Common myeloid progenitor, CD34-positive (primary cell): ENCODE measurements around the gene BUD13.
A peak's percentile ranks its signal among the peaks of the same experiment; 100 is the strongest.

Source experiments
- CTCF ChIA-PET: fragments of 350-600 bp; sonication (Branson Sonifier 250); formaldehyde crosslinking; loops from one replicate; lab custom pipeline; 2021; ENCODE audit warnings: antibody characterized with exemption; lab: Charles Lee
- POLR2A ChIA-PET: fragments of 350-600 bp; sonication (Branson Sonifier 250); formaldehyde crosslinking; loops from one replicate; lab custom pipeline; 2021; ENCODE audit warnings: antibody characterized with exemption; lab: Charles Lee
- DNase-seq, 3 donors: peaks; one replicate each; pipeline versions ENCODE4 v3.0.0 to v3.0.0-alpha.2; 2013
- H3K27ac ChIP-seq, 2 experiments: 1 replicate in 1 of 2; 2 replicates in 1 of 2; pipeline ENCODE4 v1.7.0; 2013; ENCODE audit warnings: inconsistent platforms in 2 of 2, low read length in 2 of 2, mild to moderate bottlenecking in 2 of 2, low read depth in 1 of 2, moderate library complexity in 1 of 2; ENCODE audit not compliant: severe bottlenecking in 2 of 2, insufficient read depth in 1 of 2, poor library complexity in 1 of 2
- H3K27me3 ChIP-seq, 5 experiments: replicated peaks in 2 of 5; 1 replicate in 3 of 5; 2 replicates in 2 of 5; pipeline versions ENCODE4 v1.6.1 to v1.7.0; 2013; ENCODE audit warnings: low read length in 4 of 5, mild to moderate bottlenecking in 2 of 5, moderate library complexity in 2 of 5, inconsistent platforms in 1 of 5; ENCODE audit not compliant: insufficient read depth in 5 of 5, control insufficient read depth in 4 of 5
- H3K36me3 ChIP-seq, 4 experiments: 1 replicate in 2 of 4; 2 replicates in 2 of 4; pipeline versions ENCODE4 v1.6.1 to v1.7.0; 2013; ENCODE audit warnings: low read length in 3 of 4, control low read depth in 1 of 4, mild to moderate bottlenecking in 1 of 4; ENCODE audit not compliant: control insufficient read depth in 4 of 4, insufficient read depth in 4 of 4
- H3K4me1 ChIP-seq, 4 experiments: 1 replicate in 3 of 4; 2 replicates in 1 of 4; pipeline versions ENCODE4 v1.6.1 to v1.7.1; 2013; ENCODE audit warnings: low read length in 3 of 4, mild to moderate bottlenecking in 3 of 4, control low read depth in 1 of 4, inconsistent platforms in 1 of 4, moderate library complexity in 1 of 4; ENCODE audit not compliant: control insufficient read depth in 4 of 4, insufficient read depth in 4 of 4; ENCODE audit errors: control extremely low read depth in 1 of 4
- H3K4me3 ChIP-seq, 7 experiments: 1 replicate in 4 of 7; 2 replicates in 3 of 7; pipeline versions ENCODE4 v1.5.1 to v1.7.0; 2013; ENCODE audit warnings: mild to moderate bottlenecking in 7 of 7, low read length in 6 of 7, moderate library complexity in 6 of 7, inconsistent platforms in 2 of 7, low read depth in 2 of 7, control low read depth in 1 of 7; ENCODE audit not compliant: insufficient read depth in 4 of 7, control insufficient read depth in 1 of 7; ENCODE audit errors: extremely low read depth in 1 of 7
- H3K9me3 ChIP-seq, 5 experiments: 1 replicate in 4 of 5; 2 replicates in 1 of 5; pipeline versions ENCODE4 v1.6.1 to v1.7.1; 2013; ENCODE audit warnings: low read length in 4 of 5, mild to moderate bottlenecking in 2 of 5, inconsistent platforms in 1 of 5, low read depth in 1 of 5, moderate library complexity in 1 of 5; ENCODE audit not compliant: control insufficient read depth in 4 of 5, insufficient read depth in 2 of 5; ENCODE audit errors: control extremely low read depth in 1 of 5
- WGBS: methylation state at CpG from one replicate; pipeline ENCODE4 v1.1.5; 2013; ENCODE audit not compliant: insufficient coverage; 5-methylcytosine and 5-hydroxymethylcytosine counted together

BUD13 gene

DNA sequence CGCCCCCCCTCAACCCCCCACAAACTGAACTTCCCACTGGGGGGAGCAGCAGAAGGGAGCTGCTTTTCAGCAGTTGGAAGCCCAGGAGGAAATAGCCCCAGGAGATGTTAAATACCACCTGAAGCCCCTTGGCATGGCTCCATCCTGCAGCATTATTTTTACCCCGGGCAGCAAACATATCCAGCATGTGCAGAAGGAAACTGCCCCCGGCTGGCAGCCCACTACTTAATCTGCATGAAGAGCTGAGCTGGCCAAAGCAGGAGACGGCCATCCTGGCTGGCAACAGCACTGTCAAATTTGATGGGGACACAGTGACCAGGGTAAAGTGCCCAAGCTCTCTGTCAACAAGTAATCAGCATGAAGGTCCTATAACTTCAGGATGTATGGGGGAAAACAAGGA is 32.0 kb downstream of the BUD13 start:
- 65% methylated on average over 3 of the region's 4 CpGs for WGBS
- no peak for DNase-seq
- Histone ChIP-seq H3K36me3 (peaks cover 0 to 9% (median 0%) of the 10 kb centered on the region in 4 experiments), H3K27me3 (no peaks in the 10 kb centered on the region), H3K27ac (no peak overlapping the region), H3K4me1 (peaks cover 0 to 10% (median 3%) of the 10 kb centered on the region in 4 experiments), H3K9me3 (no peaks in the 10 kb centered on the region), H3K4me3 (no peak overlapping the region)
- POLR2A ChIA-PET, result no interaction called here
- CTCF ChIA-PET, result interaction anchor here (0.9 to 4.8 kb wide), 6 partner anchors 7 to 95 kb away, joined by 3 to 60 read pairs (median 4); no protein-coding TSS in a partner anchor

DNA sequence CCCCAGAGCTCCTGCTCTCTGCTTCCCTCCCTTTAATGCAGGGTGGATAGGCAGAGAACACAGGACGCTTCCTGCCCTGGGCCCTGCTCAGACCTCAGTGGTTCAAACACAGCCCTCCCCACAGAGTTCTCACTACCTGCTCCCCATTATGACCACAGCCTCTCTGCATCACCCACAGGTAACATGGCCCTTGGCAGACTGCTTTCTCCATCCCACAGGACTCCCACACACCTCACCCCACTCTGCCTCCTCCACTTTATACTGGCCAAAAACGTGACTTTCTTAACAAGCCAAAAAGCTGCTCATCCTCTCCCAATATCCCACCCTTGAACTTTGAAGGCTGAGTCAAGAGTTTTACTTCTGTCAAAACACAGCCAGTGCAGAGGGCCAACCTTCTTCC is 33.8 kb downstream of the BUD13 start:
- no peak for DNase-seq
- CTCF ChIA-PET, result interaction anchor here (1.7 kb wide), 1 partner anchor 16 kb away, joined by 5 read pairs; no protein-coding TSS in a partner anchor
- POLR2A ChIA-PET, result interaction anchor here (1.0 kb wide), 1 partner anchor 10 kb away, joined by 4 read pairs; no protein-coding TSS in a partner anchor
- H3K4me1 ChIP-seq, result peaks cover 0 to 15% (median 9%) of the 10 kb centered on the region in 4 experiments
- no peak overlapping the region for H3K4me3 ChIP-seq
- H3K27me3 ChIP-seq, result no peaks in the 10 kb centered on the region
- no peaks in the 10 kb centered on the region for H3K9me3 ChIP-seq
- no peaks in the 10 kb centered on the region for H3K36me3 ChIP-seq
- H3K27ac ChIP-seq, result no peak overlapping the region
- WGBS, result 67% methylated on average over 1 of the region's 2 CpGs

DNA sequence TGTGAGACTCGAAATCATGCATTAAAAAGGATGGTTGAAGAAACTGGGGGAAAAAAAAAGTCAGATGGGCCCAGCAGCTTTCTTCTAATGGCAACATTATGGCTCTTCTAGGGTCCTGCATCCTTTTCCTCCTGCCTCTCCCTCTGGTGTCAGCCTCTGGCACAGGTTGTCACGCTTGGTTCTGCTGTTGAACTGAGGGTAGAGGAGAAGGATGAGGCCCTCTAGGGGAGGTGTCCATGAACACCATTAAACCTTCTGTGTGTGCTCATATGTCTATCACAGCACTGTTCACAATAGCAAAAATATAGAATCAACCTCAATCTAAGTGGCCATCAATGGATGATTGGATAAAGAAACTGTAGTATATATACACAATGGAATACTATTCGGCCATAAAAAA is 36.0 kb downstream of the BUD13 start:
- 100% methylated on average over 1 of the region's 3 CpGs for WGBS
- Histone ChIP-seq H3K27ac (no peak overlapping the region), H3K4me3 (no peak overlapping the region), H3K9me3 (no peaks in the 10 kb centered on the region), H3K36me3 (no peaks in the 10 kb centered on the region), H3K27me3 (no peaks in the 10 kb centered on the region), H3K4me1 (peaks cover 0 to 27% (median 21%) of the 10 kb centered on the region in 4 experiments)
- ChIA-PET POLR2A (no interaction called here), CTCF (interaction anchor here (0.6 to 1.8 kb wide), 3 partner anchors 99 to 490 kb away, joined by 3 to 4 read pairs (median 3); no protein-coding TSS in a partner anchor)
- DNase-seq, result peak in 2 of 3 donors; percentile 44 to 60

DNA sequence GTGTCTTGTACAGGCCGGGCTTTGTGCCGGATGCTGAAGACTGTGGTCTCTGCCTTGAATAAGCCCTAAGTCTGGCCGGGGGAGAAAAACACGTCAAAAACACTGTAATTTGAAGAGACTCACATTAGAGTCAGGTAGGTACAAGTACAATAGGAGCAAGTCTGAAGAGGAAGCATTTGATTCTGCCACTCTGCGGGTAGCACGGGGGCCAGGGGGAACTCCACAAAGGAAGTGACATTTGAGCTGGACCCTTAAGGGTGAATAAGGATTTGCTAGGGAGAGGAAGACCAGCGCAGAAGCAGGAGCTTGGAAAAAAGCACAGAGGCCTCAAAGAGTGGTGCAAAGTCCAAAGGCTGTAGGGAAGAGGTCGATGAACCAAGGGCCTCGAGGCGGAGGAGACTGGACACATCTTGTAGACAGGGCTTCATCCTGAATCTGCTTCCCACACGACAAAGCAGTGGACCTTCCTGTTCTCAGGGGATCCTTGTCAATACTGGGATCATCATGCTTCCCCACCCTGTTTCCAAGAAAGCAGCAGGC is 38.7 kb downstream of the BUD13 start:
- peaks cover 0 to 4% (median 0%) of the 10 kb centered on the region in 5 experiments for H3K27me3 ChIP-seq
- H3K4me3 ChIP-seq, result peak overlapping the region in 1 of 7 experiments; percentile 13
- peak; percentile 40 to 79 (median 76) for DNase-seq
- ChIA-PET CTCF (interaction anchor here (0.7 to 4.6 kb wide), 6 partner anchors 8 to 369 kb away, joined by 3 to 60 read pairs (median 9); no protein-coding TSS in a partner anchor), POLR2A (no interaction called here)
- H3K27ac ChIP-seq, result no peak overlapping the region
- 47% methylated on average over 11 of the region's 11 CpGs for WGBS
- H3K36me3 ChIP-seq, result no peaks in the 10 kb centered on the region
- H3K9me3 ChIP-seq, result no peaks in the 10 kb centered on the region
- peaks cover 0 to 22% (median 16%) of the 10 kb centered on the region in 4 experiments for H3K4me1 ChIP-seq

DNA sequence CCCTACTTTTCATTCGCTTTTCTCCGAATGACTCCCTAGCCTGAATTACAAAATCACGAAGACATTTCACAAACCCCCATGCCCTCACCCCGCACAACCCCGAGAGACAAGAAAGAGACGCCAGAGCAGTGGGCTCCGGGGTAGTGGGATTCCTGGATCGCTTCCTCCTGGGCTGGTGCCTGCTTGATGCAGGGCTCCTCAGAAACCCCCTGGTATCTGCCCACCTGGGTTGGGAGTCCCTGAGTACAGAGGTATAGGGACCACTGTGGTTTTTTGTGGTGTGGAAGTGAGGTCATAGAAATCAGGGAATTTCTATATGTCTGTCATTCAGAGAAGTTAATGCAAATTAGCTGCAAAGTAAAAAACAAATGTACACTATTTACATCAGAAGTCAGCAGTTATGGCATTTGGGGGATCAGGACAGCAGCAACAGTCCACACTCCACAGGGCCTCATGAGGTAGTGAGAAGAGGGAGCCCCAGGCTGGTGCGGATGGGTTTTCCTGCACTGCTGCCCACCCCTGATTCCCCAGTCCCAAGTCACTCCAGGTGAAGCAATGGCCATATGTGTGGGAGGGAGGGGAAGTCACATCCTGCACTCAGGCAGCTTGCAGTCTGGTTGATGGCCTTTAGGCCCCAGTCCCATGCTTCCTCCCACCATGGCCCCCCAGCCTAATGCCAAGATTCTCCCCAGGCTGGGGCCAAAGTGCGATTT is 39.6 kb downstream of the BUD13 start:
- H3K36me3 ChIP-seq, result no peaks in the 10 kb centered on the region
- ChIA-PET CTCF (interaction anchor here (0.7 to 4.6 kb wide), 13 partner anchors 9 to 494 kb away, joined by 3 to 60 read pairs (median 4); no protein-coding TSS in a partner anchor), POLR2A (interaction anchor here (1.7 kb wide), 1 partner anchor 10 kb away, joined by 5 read pairs; no protein-coding TSS in a partner anchor)
- peaks cover 0 to 22% (median 15%) of the 10 kb centered on the region in 4 experiments for H3K4me1 ChIP-seq
- no peak overlapping the region for H3K27ac ChIP-seq
- no peak overlapping the region for H3K4me3 ChIP-seq
- 56% methylated on average over 4 of the region's 10 CpGs for WGBS
- H3K9me3 ChIP-seq, result no peaks in the 10 kb centered on the region
- no peak for DNase-seq
- peaks cover 0 to 4% (median 0%) of the 10 kb centered on the region in 5 experiments for H3K27me3 ChIP-seq

DNA sequence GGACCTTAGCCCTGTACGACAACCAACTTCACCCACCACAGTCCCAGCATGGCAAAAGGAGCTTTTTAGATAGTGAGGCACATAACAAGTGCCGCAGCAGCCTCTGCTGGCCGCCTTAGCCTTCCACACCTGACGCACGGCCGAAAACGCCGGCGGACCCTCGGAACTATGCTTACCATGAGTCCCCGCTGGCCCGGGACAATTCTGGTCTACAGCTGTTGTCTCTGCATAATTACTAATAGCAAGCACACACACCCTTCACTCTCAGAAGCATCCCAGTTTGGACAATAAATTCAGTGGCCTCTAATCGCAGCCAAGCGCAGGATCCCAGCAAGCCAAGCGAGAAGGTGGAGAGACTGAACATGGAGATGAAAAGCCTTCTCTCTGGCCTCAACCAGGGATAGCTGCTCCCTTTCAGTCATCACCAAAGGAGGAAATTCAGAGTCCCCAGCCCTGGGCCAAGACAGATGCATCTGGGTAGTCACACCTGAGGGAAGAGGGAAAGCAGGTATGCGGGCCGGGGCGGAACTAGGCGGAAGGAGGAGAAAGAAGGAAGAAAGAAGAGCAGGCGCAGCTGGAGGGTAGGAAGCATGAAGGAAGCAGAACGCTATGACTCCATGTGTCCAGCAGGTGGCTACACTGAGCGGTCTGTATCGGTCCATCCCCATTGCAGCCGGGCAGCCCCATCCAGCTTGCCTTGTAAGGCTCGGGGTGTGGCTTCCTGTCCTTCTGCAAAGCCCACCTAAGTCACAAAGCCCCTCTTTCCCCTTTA is 40.3 kb downstream of the BUD13 start:
- Histone ChIP-seq H3K36me3 (no peaks in the 10 kb centered on the region), H3K27ac (no peak overlapping the region), H3K27me3 (peaks cover 0 to 4% (median 2%) of the 10 kb centered on the region in 5 experiments), H3K4me3 (no peak overlapping the region), H3K4me1 (peaks cover 0 to 22% (median 15%) of the 10 kb centered on the region in 4 experiments), H3K9me3 (no peaks in the 10 kb centered on the region)
- 39% methylated on average over 23 of the region's 25 CpGs for WGBS
- POLR2A ChIA-PET, result interaction anchor here (1.7 kb wide), 1 partner anchor 10 kb away, joined by 5 read pairs; no protein-coding TSS in a partner anchor
- CTCF ChIA-PET, result interaction anchor here (0.8 to 4.6 kb wide), 14 partner anchors 10 to 494 kb away, joined by 3 to 60 read pairs (median 4); no protein-coding TSS in a partner anchor
- peak; percentile 50 to 62 (median 56) for DNase-seq
